Activated CD4-positive, CD25-positive, alpha-beta regulatory T cell treated with anti-CD3 and anti-CD28 coated beads, Interleukin-2, amount 50 U/mL, for 16 hours (primary cell): Measurements from ENCODE around the gene INTS2.
"Not testable (repeated sequence)": the region's sequence is repeated elsewhere in the genome, so short reads cannot be mapped to it uniquely, and the experiment has no call there.

Source experiments
- DNase-seq: peaks from one replicate; pipeline ENCODE4 v3.0.0-alpha.2; 2020; ENCODE audit warnings: low read depth, low spot score

INTS2 gene

GRCh38 chr17:61825448-61826137 lies 102.2 kb downstream of the INTS2 start:
- no peak for DNase-seq

GRCh38 chr17:61822326-61823285 lies 105.2 kb downstream of the INTS2 start:
- DNase-seq = no peak

DNA sequence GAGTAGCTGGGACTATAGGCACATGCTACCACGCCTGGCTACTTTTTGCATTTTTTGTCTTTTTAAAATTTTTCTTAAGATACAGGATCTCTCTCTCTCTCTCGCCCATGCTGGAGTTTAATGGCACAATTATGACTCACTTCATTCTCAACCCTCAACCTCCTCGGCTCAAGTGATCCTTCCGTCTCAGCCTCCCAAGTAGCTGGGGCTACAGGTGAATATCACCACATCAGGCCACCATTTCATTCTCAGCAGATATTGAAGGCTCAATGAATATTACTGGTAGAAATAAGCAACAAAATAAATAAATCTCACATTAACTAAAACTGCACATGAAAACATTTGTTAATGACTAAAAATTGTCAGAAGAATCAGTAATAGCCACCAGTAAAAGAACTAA lies 106.1 kb downstream of the INTS2 start:
- DNase-seq = no peak

- DNase-seq = not testable (repeated sequence)
These were observed 108.5 kb downstream of the INTS2 start for GRCh38 chr17:61819265-61819664.

DNA sequence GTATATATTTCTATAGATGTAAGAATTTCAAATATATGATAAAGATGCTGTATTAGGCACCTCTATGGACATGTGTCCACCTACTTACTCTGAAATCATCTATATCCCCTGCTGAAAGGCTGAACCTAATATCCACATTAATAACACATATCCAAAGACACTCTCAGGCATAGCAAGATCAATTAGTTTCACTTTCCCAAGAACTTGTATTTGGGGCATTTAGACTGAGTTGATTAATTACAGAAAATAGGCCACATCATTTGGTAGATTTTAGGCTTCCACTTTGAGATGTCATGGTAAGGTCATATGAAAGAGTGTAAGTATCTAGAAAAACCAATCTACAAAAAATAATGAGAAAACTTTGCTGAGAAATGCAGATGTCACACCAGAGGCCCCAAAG lies 109.6 kb downstream of the INTS2 start:
- DNase-seq = no peak

- DNase-seq = no peak
These were observed 110.3 kb downstream of the INTS2 start for GRCh38 chr17:61817452-61817851.

DNA sequence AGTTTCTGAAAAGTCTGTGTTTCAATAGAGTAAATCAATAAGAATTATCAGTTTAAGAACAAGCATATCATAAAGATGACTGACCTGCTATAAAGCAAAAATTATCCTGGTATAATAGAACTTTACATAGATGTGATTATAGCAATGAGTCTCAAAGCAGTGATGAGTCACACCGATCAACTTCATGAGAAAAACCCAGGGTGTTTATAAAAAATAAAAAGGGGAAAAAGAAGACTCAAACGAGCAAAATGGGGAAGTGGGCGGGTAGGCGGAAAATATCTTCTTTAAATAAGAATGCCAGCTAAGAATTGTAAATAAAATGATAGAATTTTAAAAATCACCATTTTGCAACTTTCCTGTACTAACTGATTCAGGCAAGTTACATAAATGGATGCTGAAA lies 111.2 kb downstream of the INTS2 start:
- no peak for DNase-seq

- DNase-seq = no peak
These were observed 111.8 kb downstream of the INTS2 start for GRCh38 chr17:61815863-61816503.
